Mesendoderm (in vitro differentiated cells): Measurements from ENCODE around the gene PCOLCE2.
A peak's percentile ranks its signal among the peaks of the same experiment; 100 is the strongest.

Source experiments
- DNase-seq: peaks from one replicate; pipeline ENCODE4 v3.0.0; 2013
- H2AK5ac ChIP-seq: 2 replicates; pipeline ENCODE4 v1.6.1; 2013; ENCODE audit warnings: low read length, inconsistent platforms
- H2BK120ac ChIP-seq: 2 replicates; pipeline ENCODE4 v1.6.1; 2013; ENCODE audit warnings: low read depth, mild to moderate bottlenecking, low read length, moderate library complexity, mixed read lengths
- H2BK15ac ChIP-seq: replicated peaks from 2 replicates; pipeline ENCODE4 v1.6.1; 2013; ENCODE audit warnings: low read depth, mild to moderate bottlenecking, moderate library complexity
- H2BK5ac ChIP-seq: 2 replicates; pipeline ENCODE4 v1.6.1; 2013; ENCODE audit warnings: low read length, inconsistent platforms
- H3K18ac ChIP-seq: 2 replicates; pipeline ENCODE4 v1.6.1; 2013; ENCODE audit warnings: mild to moderate bottlenecking, low read length, mixed read lengths
- H3K23ac ChIP-seq: one replicate; pipeline ENCODE4 v1.6.1; 2013; ENCODE audit warnings: low read length
- H3K27ac ChIP-seq: 2 replicates; pipeline ENCODE4 v1.5.1; 2013; ENCODE audit warnings: low read depth, mild to moderate bottlenecking, inconsistent platforms, low read length, moderate library complexity
- H3K27me3 ChIP-seq: 2 replicates; pipeline ENCODE4 v1.6.1; 2013; ENCODE audit warnings: low read length, control low read depth, mild to moderate bottlenecking, inconsistent platforms; ENCODE audit not compliant: insufficient read depth, poor library complexity
- H3K36me3 ChIP-seq: 2 replicates; pipeline ENCODE4 v1.6.1; 2013; ENCODE audit warnings: low read length, inconsistent platforms; ENCODE audit not compliant: control insufficient read depth, insufficient read depth
- H3K4ac ChIP-seq: one replicate; pipeline ENCODE4 v1.6.1; 2013; ENCODE audit warnings: low read depth, mild to moderate bottlenecking, low read length, moderate library complexity
- H3K4me1 ChIP-seq: 2 replicates; pipeline ENCODE4 v1.6.1; 2013; ENCODE audit warnings: low read depth, low read length, inconsistent platforms; ENCODE audit not compliant: control insufficient read depth
- H3K4me2 ChIP-seq: 2 replicates; pipeline ENCODE4 v1.6.1; 2013; ENCODE audit warnings: low read length
- H3K4me3 ChIP-seq: 2 replicates; pipeline ENCODE4 v1.5.1; 2013; ENCODE audit warnings: mild to moderate bottlenecking, low read length
- H3K56ac ChIP-seq: one replicate; pipeline ENCODE4 v1.6.1; 2013; ENCODE audit warnings: low read length
- H3K79me1 ChIP-seq: 2 replicates; pipeline ENCODE4 v1.6.1; 2013; ENCODE audit warnings: low read length, inconsistent platforms
- H3K79me2 ChIP-seq: 2 replicates; pipeline ENCODE4 v1.6.1; 2013; ENCODE audit warnings: mild to moderate bottlenecking, low read length; ENCODE audit not compliant: control insufficient read depth, insufficient read depth
- H3K9ac ChIP-seq: 2 replicates; pipeline ENCODE4 v1.6.1; 2013; ENCODE audit warnings: low read length, inconsistent platforms
- H4K5ac ChIP-seq: one replicate; pipeline ENCODE4 v1.6.1; 2013; ENCODE audit warnings: low read length
- H4K8ac ChIP-seq: one replicate; pipeline ENCODE4 v1.6.1; 2013; ENCODE audit warnings: low read depth, mild to moderate bottlenecking, control low read depth, low read length, moderate library complexity
- WGBS: extraction: QIAGEN DNeasy Blood & Tissue Kit; methylation state at CpG from one replicate; pipeline ENCODE4 v1.1.7; 2013; ENCODE audit warnings: low lambda C conversion rate, missing lambda C conversion rate; ENCODE audit not compliant: insufficient coverage; ENCODE audit errors: extremely low coverage; 5-methylcytosine and 5-hydroxymethylcytosine counted together

Gene PCOLCE2

GRCh38 chr3:142897807-142898206 is 8.9 kb upstream of the PCOLCE2 start:
- H4K5ac ChIP-seq = no peak overlapping the region
- H3K9ac ChIP-seq = no peak overlapping the region
- no CpG with 5 or more reads among the region's 2 CpGs for WGBS
- H3K56ac ChIP-seq = no peak overlapping the region
- no peak overlapping the region for H2BK5ac ChIP-seq
- H4K8ac ChIP-seq = no peak overlapping the region
- H3K4me3 ChIP-seq = no peak overlapping the region
- no peaks in the 10 kb centered on the region for H3K4me1 ChIP-seq
- H3K23ac ChIP-seq = no peak overlapping the region
- no peak overlapping the region for H3K27ac ChIP-seq
- no peak overlapping the region for H2AK5ac ChIP-seq
- no peak overlapping the region for H3K18ac ChIP-seq
- no peak overlapping the region for H2BK15ac ChIP-seq
- no peaks in the 10 kb centered on the region for H3K27me3 ChIP-seq
- no peak overlapping the region for H3K4me2 ChIP-seq
- H3K4ac ChIP-seq = no peak overlapping the region
- H3K79me2 ChIP-seq = no peaks in the 10 kb centered on the region
- no peak for DNase-seq
- H3K36me3 ChIP-seq = no peaks in the 10 kb centered on the region
- H2BK120ac ChIP-seq = no peak overlapping the region
- no peaks in the 10 kb centered on the region for H3K79me1 ChIP-seq

GRCh38 chr3:142896996-142897395 is 8.1 kb upstream of the PCOLCE2 start:
- Histone ChIP-seq H3K4me3 (no peak overlapping the region), H3K4ac (no peak overlapping the region), H3K79me1 (no peaks in the 10 kb centered on the region), H3K9ac (no peak overlapping the region), H2BK5ac (no peak overlapping the region), H3K23ac (no peak overlapping the region), H2AK5ac (no peak overlapping the region), H3K18ac (no peak overlapping the region), H3K27me3 (no peaks in the 10 kb centered on the region), H3K56ac (no peak overlapping the region), H2BK120ac (no peak overlapping the region), H4K8ac (no peak overlapping the region), H3K79me2 (no peaks in the 10 kb centered on the region), H4K5ac (no peak overlapping the region), H3K4me2 (no peak overlapping the region), H2BK15ac (no peak overlapping the region), H3K27ac (no peak overlapping the region), H3K36me3 (no peaks in the 10 kb centered on the region), H3K4me1 (no peaks in the 10 kb centered on the region)
- DNase-seq = no peak
- no CpG with 5 or more reads among the region's 1 CpG for WGBS

GRCh38 chr3:142896201-142896755 is 7.4 kb upstream of the PCOLCE2 start:
- peak; percentile 41 for DNase-seq
- no CpG with 5 or more reads among the region's 9 CpGs for WGBS
- Histone ChIP-seq H3K36me3 (no peaks in the 10 kb centered on the region), H3K79me1 (no peaks in the 10 kb centered on the region), H3K4me1 (no peaks in the 10 kb centered on the region), H3K23ac (no peak overlapping the region), H2BK120ac (no peak overlapping the region), H2BK5ac (no peak overlapping the region), H3K9ac (no peak overlapping the region), H3K27me3 (no peaks in the 10 kb centered on the region), H4K8ac (no peak overlapping the region), H3K27ac (no peak overlapping the region), H2BK15ac (no peak overlapping the region), H3K4me3 (no peak overlapping the region), H3K4ac (no peak overlapping the region), H2AK5ac (no peak overlapping the region), H3K79me2 (no peaks in the 10 kb centered on the region), H3K4me2 (no peak overlapping the region), H3K18ac (no peak overlapping the region), H3K56ac (no peak overlapping the region), H4K5ac (no peak overlapping the region)

- no peak overlapping the region for H2BK15ac ChIP-seq
- no peak overlapping the region for H3K4ac ChIP-seq
- H3K18ac ChIP-seq = no peak overlapping the region
- no peaks in the 10 kb centered on the region for H3K4me1 ChIP-seq
- no peak overlapping the region for H2BK5ac ChIP-seq
- H3K56ac ChIP-seq = no peak overlapping the region
- no peak for DNase-seq
- no peak overlapping the region for H4K8ac ChIP-seq
- H3K4me3 ChIP-seq = no peak overlapping the region
- no peaks in the 10 kb centered on the region for H3K27me3 ChIP-seq
- no peaks in the 10 kb centered on the region for H3K79me2 ChIP-seq
- WGBS = no CpG with 5 or more reads among the region's 3 CpGs
- no peaks in the 10 kb centered on the region for H3K79me1 ChIP-seq
- no peak overlapping the region for H4K5ac ChIP-seq
- H3K23ac ChIP-seq = no peak overlapping the region
- H2AK5ac ChIP-seq = no peak overlapping the region
- no peak overlapping the region for H2BK120ac ChIP-seq
- no peak overlapping the region for H3K9ac ChIP-seq
- H3K36me3 ChIP-seq = no peaks in the 10 kb centered on the region
- no peak overlapping the region for H3K27ac ChIP-seq
- H3K4me2 ChIP-seq = no peak overlapping the region
Observed at GRCh38 chr3:142894493-142894892, 5.6 kb upstream of the PCOLCE2 start.

- Histone ChIP-seq H3K4me2 (no peak overlapping the region), H3K4me3 (no peak overlapping the region), H3K79me2 (no peaks in the 10 kb centered on the region), H3K79me1 (no peaks in the 10 kb centered on the region), H2BK120ac (no peak overlapping the region), H3K4ac (no peak overlapping the region), H2AK5ac (no peak overlapping the region), H3K27ac (no peak overlapping the region), H3K4me1 (no peaks in the 10 kb centered on the region), H2BK15ac (no peak overlapping the region), H3K27me3 (no peaks in the 10 kb centered on the region), H4K8ac (no peak overlapping the region), H3K18ac (no peak overlapping the region), H3K56ac (no peak overlapping the region), H3K9ac (no peak overlapping the region), H3K36me3 (no peaks in the 10 kb centered on the region), H2BK5ac (no peak overlapping the region), H4K5ac (no peak overlapping the region), H3K23ac (no peak overlapping the region)
- WGBS = no CpG with 5 or more reads among the region's 2 CpGs
- DNase-seq = no peak
Observed at GRCh38 chr3:142892714-142893113, 3.8 kb upstream of the PCOLCE2 start.

GRCh38 chr3:142890592-142890991 is 1.7 kb upstream of the PCOLCE2 start:
- Histone ChIP-seq H3K36me3 (no peaks in the 10 kb centered on the region), H3K23ac (no peak overlapping the region), H3K4me2 (no peak overlapping the region), H3K9ac (no peak overlapping the region), H2BK120ac (no peak overlapping the region), H2BK5ac (no peak overlapping the region), H3K18ac (no peak overlapping the region), H3K27ac (no peak overlapping the region), H3K79me1 (no peaks in the 10 kb centered on the region), H3K4me3 (no peak overlapping the region), H4K5ac (no peak overlapping the region), H2BK15ac (no peak overlapping the region), H3K4me1 (no peaks in the 10 kb centered on the region), H4K8ac (no peak overlapping the region), H3K27me3 (no peaks in the 10 kb centered on the region), H3K56ac (no peak overlapping the region), H3K4ac (no peak overlapping the region), H2AK5ac (no peak overlapping the region), H3K79me2 (no peaks in the 10 kb centered on the region)
- DNase-seq = no peak
- 100% methylated on average over 1 of the region's 2 CpGs for WGBS
